ENCODE data around the gene ERGIC1. TPM values are rescaled to one million over a fixed set of nuclear protein-coding genes. Genes with fewer than 3 reads are reported as not detected.

ERGIC1 gene
- total and polyA plus RNA-seq, 2 experiments from 2014 or later: 25.2 to 92.2 TPM

- H3K36me3 ChIP-seq (ENCODE audit: insufficient read depth): no peaks in the 10 kb centered on the region
- peaks cover 35% of the 10 kb centered on the region for H4K20me1 ChIP-seq (replicated peaks; ENCODE audit: insufficient read depth)
- peaks cover 8% of the 10 kb centered on the region for H3K27me3 Mint-ChIP-seq (ENCODE audit: insufficient read depth, low read depth, poor library complexity)
- H3K4me3 ChIP-seq: no peak overlapping the region
- ATAC-seq (no peak), DNase-seq (ENCODE audit: low spot score) (no peak)
- peaks cover 8% of the 10 kb centered on the region for H3K4me1 Mint-ChIP-seq
- no peaks in the 10 kb centered on the region; the same call in 2 of the 3 replicates for H3K9me3 Mint-ChIP-seq
- H3K27me3 ChIP-seq (ENCODE audit: insufficient read depth): no peaks in the 10 kb centered on the region
- H3K9me2 ChIP-seq (ENCODE audit: insufficient read depth): no peaks in the 10 kb centered on the region
- no peak overlapping the region for H3K4me2 ChIP-seq
- H3K4me3 Mint-ChIP-seq: no peak overlapping the region
- H3K79me2 ChIP-seq (replicated peaks; ENCODE audit: insufficient read depth): peaks cover 42% of the 10 kb centered on the region
- no peak for TF ChIP-seq EZH2 (IDR thresholded peaks at IDR 0.05; ENCODE audit: low read depth, unreplicated experiment)
- TF ChIP-seq ETS1 (IDR thresholded peaks at IDR 0.05): no peak
- TF ChIP-seq JUNB (IDR thresholded peaks at IDR 0.05; ENCODE audit: unreplicated experiment): no peak
- no peak for TF ChIP-seq POLR2AphosphoS5 (IDR thresholded peaks at IDR 0.05; ENCODE audit: low read depth)
- no peak for TF ChIP-seq EZH2phosphoT487 (IDR thresholded peaks at IDR 0.05; ENCODE audit: unreplicated experiment)
- no peak for TF ChIP-seq CREB1 (CRISPR knock-in tag; IDR thresholded peaks at IDR 0.05; ENCODE audit: low read depth)
- TF ChIP-seq CTCF (conservative IDR thresholded peaks at IDR 0.05; ENCODE audit: low read depth in 2 of 2): no peak
- no peak overlapping the region for H2AFZ ChIP-seq
- H3K4me1 ChIP-seq (ENCODE audit: insufficient read depth): peaks cover 7% of the 10 kb centered on the region
- H3K27ac Mint-ChIP-seq: peak overlapping the region; percentile 39; the same call in 1 of the 2 replicates
- no peaks in the 10 kb centered on the region for H3F3A ChIP-seq (replicated peaks; ENCODE audit: low read depth)
- H3K27ac ChIP-seq (ENCODE audit: low read depth): no peak overlapping the region
- H3K36me3 Mint-ChIP-seq (ENCODE audit: low read depth): peaks cover 16% of the 10 kb centered on the region
These were observed 43.6 kb downstream of the ERGIC1 start for GRCh38 chr5:172877466-172878260.

- Mint-ChIP-seq H3K4me1 (peaks cover 8% of the 10 kb centered on the region), H3K36me3 (ENCODE audit: low read depth) (peaks cover 24% of the 10 kb centered on the region)
- TF ChIP-seq EZH2 (IDR thresholded peaks at IDR 0.05; ENCODE audit: low read depth, unreplicated experiment) (no peak), ZNF114 (CRISPR knock-in tag; IDR thresholded peaks at IDR 0.05) (no peak), CTCF (conservative IDR thresholded peaks at IDR 0.05; ENCODE audit: low read depth in 2 of 2) (no peak), JUNB (IDR thresholded peaks at IDR 0.05; ENCODE audit: unreplicated experiment) (no peak), CREB1 (CRISPR knock-in tag; IDR thresholded peaks at IDR 0.05; ENCODE audit: low read depth) (no peak), EZH2phosphoT487 (IDR thresholded peaks at IDR 0.05; ENCODE audit: unreplicated experiment) (no peak)
These were observed 44.5 kb downstream of the ERGIC1 start for GRCh38 chr5:172878585-172878932.

More at GRCh38 chr5:172878585-172878932, 44.5 kb downstream of the ERGIC1 start:
- peaks cover 40% of the 10 kb centered on the region for H3K79me2 ChIP-seq (replicated peaks; ENCODE audit: insufficient read depth)
- no peak overlapping the region for H3K4me3 ChIP-seq
- H3K4me2 ChIP-seq: no peak overlapping the region
- H3K27ac ChIP-seq (ENCODE audit: low read depth): no peak overlapping the region
- no peak for ATAC-seq
- 0 out of 2 replicates have a peak overlapping the region, but pooled peaks have one; percentile 63 for H3K27ac Mint-ChIP-seq
- H3K9me3 Mint-ChIP-seq: no peaks in the 10 kb centered on the region; the same call in 2 of the 3 replicates
- H3F3A ChIP-seq (replicated peaks; ENCODE audit: low read depth): no peaks in the 10 kb centered on the region
- H4K20me1 ChIP-seq (replicated peaks; ENCODE audit: insufficient read depth): peaks cover 26% of the 10 kb centered on the region
- H3K27me3 ChIP-seq (ENCODE audit: insufficient read depth): no peaks in the 10 kb centered on the region
- no peak overlapping the region for H2AFZ ChIP-seq
- no peak for DNase-seq (ENCODE audit: low spot score)
- no peaks in the 10 kb centered on the region for H3K4me1 ChIP-seq (ENCODE audit: insufficient read depth)
- peaks cover 8% of the 10 kb centered on the region for H3K27me3 Mint-ChIP-seq (ENCODE audit: insufficient read depth, low read depth, poor library complexity)
- H3K36me3 ChIP-seq (ENCODE audit: insufficient read depth): no peaks in the 10 kb centered on the region
- no peaks in the 10 kb centered on the region for H3K9me2 ChIP-seq (ENCODE audit: insufficient read depth)
- no peak overlapping the region for H3K4me3 Mint-ChIP-seq
